Measurements from ENCODE around the gene NEMP2.

Gene NEMP2

DNA sequence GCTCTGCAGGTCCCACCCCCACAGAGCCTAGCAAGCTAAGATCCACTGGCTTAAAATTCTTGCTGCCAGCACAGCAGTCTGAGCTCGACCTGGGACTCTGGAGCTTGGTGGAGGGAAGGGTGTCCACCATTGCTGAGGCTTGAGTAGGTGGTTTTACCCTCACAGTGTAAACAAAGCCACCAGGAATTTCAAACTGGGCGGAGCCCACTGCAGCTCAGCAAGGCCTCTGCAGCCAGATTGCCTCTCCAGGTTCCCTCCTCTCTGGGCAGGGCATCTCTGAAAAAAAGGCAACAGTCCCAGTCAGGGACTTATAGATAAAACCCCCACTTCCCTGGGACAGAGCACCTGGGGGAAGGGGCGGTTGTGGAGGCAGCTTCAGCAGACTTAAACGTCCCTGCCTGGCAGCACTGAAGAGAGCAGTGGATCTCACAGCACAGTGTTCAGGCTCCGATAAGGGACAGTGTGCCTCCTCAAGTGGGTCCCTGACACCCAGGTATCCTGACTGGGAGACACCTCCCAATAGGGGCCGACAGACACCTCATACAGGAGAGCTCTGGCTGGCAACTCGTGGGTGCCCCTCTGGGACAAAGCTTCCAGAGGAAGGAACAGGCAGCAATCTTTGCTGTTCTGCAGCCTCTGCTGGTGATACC is 20.0 kb upstream of the NEMP2 start:
- no peak for DNase-seq (ENCODE audit: low spot score)

DNA sequence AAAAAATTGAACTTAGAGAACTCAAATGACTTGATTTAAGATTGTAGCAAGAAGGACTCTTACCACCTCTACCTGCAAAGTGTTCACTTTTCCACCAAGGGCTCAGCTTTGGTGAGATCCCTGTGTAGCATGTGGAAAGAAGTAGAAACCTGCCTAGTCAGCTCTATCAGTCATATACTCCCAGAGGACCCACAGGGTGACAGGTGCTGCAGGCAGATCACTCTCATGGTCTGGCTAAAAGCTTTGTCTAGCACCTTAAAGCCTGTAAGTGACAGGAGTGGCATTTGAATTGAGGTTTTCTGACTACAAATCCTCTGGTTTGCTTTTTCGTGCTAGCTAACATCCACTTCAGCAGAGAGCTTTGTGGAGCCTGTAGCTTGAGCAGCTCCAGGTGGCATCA is 18.7 kb upstream of the NEMP2 start:
- DNase-seq (ENCODE audit: low spot score), result no peak

DNA sequence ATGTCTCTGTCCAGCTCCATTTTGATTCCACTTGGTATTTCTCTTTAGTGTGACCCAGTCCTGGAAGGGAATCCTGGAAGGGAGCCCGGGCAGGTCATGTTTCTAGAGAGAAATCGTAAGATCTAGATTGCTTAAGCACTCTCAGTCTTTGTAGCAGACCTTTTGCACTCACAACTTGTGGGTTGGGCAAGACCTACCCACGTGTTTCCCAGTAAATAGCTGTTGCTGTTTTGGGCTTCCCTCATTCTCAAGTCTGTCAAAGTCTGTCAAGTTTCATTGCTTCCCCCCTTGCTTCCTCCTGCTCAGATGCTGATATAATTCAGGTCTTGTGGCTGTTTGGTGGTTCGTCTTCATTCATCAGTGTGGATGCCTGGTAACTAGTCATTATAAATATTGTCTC is 17.4 kb upstream of the NEMP2 start:
- DNase-seq (ENCODE audit: low spot score), result no peak

DNA sequence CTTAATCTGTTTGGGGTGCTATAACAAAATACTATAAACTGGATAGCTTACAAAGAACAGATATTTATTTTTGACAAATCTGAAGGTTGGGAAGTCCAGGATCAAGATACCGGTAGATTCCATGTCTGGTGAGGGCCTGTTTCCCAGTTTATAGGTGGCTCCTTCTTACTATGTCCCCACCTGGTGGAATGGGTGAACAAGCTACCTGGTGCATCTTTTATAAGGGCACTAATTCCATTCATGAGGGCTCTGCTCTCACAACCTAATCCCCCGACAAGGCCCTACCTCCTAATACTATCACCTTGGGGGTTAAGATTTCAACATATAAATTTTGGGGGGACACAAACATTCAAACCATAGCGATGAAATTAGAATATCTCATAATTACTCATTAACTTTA is 15.6 kb upstream of the NEMP2 start:
- DNase-seq (ENCODE audit: low spot score), result no peak

DNA sequence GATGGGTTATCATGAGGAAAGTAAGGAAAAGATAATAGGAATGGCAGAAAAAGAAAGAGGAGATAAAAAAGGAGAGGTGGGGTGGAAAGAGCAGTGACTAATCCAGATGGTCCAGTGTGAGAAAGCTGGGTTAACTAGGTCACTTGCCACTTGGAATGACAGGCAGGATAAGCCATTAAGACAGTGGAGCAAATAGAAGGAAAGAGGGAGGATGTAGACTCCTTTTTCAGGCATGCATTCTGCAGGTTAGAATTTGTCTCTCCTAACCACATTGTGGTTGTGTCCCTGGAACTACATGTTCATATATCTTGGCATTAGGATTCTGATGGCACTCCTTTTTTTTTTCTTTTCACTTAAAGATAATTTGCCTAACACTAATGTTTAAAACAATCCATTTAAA is 13.4 kb upstream of the NEMP2 start:
- DNase-seq (ENCODE audit: low spot score), result no peak

DNA sequence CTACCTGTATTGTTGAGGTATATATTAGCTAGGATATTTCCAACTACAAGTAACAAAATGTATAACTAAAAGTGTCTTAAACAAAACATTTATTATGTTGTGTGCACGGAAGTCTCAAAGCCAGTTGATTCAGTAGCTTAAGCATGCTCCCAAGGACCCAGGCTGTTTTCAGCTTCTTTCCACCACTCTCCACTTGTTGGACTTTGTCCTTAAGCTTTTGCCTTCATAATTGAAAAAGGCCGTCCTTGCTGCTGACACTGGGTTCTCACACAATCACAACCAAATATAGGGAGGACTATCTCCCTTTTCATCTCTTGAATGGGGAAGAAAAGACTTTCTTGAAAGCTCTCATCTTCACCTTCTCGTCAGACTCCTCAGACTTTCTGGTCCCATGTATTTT is 12.2 kb upstream of the NEMP2 start:
- DNase-seq (ENCODE audit: low spot score), result no peak

DNA sequence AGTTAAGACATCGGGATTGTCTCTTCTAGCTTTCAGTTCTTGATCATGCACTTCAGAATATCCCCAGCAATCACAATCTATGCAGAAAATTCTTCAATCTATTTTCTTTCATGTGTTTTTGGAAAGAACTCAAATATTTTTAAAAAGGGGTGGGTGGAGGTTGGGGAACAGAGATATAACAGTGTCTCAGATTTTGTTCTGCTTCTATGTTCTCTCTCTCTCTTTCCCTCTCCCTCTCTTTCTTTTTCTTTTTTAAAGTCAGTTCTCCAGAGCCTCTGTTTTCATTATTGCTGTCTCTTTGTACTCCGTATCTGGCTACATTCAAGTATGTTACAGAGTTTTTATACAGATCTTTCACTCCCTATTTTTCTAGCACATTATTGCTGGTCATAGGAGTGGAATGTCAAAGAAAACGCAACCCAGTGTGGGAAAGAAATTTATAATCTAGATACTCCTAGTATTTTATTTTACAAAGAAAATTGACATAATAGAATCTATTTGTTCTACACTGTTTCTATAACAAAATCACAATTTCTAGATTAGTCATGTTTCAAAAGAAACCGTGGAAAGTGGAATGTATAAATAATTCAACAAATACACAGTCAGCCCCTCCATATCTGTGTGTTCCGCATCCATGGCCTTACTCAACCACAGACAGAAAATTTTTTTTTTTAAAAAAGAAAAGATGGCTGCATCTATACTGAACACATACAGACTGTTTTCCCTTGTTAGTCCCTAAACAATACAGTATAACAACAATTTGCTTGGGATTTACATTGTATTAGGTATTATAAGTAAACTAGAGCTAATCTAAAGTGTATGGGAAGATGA is 11.2 kb upstream of the NEMP2 start:
- DNase-seq (ENCODE audit: low spot score), result no peak

DNA sequence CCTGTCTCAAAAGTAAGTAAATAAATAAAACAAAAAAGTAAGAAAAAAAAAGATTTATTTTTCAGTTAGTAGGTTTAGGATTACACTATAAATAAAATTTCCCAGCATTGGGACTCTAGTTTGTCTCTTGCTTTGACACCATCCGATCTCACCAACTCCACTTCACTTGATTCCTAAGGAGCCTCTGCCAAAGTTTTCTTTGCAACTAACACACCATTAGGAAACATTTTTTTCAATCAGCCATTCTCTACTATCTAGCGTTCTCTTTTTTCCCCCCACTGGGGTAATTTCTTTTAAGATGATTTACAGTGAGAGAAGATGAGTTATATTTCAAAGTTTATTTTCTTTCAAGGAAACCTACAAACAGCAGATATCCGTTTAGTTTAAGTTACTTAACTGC is 10.6 kb upstream of the NEMP2 start:
- DNase-seq (ENCODE audit: low spot score), result no peak

DNA sequence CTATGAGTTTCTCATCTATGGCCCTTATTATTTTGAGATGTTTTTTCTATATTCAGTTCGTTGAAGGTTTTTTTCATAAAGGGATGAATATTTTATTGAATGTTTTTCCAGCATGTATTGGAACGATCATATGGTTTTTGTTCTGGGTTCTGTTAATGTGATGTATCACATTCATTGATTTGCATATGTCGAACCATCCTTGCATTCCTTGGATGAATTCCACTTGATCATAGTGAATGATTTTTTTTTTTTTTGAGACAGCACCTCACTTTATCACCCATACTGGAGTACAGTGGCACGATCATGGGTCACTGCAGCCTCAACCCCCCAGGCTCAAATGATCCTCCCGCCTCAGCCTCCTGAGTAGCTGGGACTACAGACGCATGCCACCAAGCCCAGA is 5.5 kb upstream of the NEMP2 start:
- DNase-seq (ENCODE audit: low spot score), result no peak

DNA sequence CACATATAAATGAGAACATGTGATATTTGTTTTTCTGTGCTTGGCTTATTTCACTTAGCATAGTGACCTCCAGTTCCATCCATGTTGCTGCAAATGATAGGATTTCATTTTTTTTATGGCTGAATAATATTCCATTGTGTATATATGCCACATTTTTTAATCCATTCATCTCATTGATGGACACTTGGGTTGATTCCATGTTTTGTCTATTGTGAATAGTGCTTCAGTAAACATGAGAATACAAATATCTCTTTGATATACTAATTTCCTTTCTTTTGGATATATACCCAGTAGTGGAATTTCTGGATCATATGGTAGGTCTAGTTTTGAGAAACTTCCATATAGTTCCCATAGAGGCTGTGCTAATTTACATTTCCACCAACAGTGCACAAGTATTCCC is 3.7 kb upstream of the NEMP2 start:
- no peak for DNase-seq (ENCODE audit: low spot score)

DNA sequence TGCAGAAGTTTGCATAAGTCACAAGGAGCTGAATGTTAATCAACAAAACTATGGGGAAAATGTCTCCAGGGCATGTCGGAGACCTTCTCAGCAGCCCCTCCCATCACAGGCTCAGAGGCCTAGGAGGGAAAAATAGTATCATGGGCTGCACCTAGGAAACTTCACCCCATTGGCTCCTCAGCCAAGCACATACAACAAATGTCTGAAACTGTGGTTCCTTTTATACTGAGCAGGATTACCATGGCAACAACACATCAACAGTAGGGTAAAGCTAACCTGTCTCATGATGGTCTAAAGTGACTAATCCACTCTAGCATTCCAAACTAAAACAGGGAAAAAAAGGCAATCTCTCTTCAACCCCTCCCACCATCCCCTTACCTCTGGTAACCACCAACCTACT is 3.2 kb upstream of the NEMP2 start:
- no peak for DNase-seq (ENCODE audit: low spot score)

DNA sequence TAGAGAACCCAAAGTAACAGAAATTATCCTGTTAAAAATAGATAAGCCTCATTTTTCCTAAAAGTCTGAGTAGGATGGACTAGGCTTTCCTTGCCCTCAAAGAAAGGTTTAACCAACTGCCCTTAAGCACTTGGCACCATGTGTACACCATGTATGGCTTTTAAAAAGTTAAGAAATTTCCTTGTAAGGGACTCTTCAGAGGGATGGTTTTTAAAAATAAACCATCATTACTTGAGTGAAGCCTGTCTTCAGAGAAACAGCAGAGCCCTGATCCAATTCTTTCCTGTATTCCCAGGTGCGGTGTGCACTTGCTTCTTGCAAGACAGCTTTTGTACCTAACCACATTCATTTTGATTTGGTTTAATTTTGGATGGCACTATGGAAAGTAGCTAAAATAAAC is 1.1 kb upstream of the NEMP2 start:
- DNase-seq (ENCODE audit: low spot score), result no peak

DNA sequence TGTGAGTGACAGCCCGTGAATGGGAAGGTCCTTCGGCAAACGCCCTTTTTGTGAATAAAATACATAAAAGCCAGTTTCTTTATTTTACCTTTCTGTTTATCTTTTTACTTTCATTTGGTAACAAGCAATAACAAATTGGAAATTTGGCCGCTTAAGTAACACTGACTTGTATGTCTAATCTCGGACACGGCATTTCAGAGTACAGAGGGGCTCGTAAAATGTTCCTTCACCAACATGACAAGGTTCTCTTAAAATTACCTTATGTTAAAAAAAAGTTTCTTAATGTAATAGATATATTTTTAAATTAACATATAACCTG is 558 bp upstream of the NEMP2 start:
- no peak for DNase-seq (ENCODE audit: low spot score)

DNA sequence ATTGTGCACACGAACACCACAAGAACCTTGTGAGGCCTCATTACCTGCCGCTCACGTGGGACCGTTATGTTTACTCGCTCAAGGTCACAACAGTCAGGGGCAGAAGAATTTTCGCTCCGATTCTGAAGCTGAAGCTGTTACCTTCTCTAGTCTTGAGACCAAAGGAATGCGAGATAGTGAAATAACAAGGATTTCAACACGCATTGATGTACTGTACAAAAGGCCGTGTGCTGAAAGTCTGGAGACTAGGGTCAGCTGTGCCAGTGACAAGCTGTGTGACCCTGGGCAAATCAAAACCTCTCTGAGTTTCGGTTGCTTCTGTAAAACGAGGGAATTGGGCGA is 583 bp downstream of the NEMP2 start:
- DNase-seq (ENCODE audit: low spot score), result no peak

DNA sequence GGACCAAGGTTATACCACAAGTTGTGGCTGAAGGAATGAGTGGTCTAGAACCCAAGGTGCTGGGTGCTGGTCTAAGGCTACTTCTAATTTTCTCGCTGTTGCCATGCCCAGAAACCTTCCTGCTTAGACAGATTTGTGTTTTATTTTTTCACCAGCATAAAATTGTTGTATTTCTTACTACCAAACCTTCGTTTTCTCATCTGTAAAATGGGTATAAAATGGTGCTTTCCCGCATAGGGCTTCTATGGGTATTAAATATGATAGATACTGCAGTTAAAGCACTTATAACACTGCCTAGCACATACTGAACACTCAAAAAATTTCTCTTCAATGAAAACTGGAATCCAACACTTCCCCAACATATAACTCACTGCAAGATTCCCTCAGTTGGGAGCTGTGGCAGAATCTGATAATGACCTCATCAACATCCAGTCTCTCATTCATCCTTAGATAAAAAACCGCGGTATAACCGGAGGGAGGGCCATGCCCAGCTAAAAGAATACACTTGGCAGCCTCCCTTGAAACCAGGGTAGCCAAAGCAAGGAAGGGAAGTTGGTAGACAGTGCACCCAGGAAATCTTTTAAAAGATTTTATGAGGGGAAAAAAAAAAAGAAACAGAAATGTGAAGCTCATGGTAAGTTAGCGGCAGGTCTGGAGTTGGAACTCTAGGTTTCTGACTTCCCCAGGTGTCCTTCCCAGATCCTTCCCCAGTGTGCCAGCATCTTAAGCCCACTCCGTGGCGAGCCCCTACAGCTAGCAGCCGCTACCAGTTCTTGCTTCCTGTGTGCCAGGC is 1.2 kb downstream of the NEMP2 start:
- no peak for DNase-seq (ENCODE audit: low spot score)

DNA sequence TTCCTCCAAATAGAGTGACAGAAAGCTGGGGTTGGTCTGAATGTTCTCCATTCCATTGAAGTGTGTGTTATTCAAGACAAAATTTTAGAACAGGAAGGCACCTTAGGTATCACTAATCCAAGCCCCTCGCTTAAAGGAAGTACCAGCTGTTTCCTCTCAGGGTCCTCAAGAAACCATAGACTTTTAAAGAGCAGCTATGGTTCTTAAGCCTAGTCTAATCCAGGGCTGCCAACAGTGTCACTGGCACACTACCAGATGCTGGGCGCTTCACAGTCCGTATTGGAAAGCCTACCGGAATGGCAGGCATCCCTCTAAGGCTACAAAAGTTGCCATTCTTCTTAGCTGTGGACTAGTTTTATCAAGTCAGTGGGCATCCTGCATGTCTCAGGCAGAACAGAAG is 1.9 kb downstream of the NEMP2 start:
- DNase-seq (ENCODE audit: low spot score), result no peak

DNA sequence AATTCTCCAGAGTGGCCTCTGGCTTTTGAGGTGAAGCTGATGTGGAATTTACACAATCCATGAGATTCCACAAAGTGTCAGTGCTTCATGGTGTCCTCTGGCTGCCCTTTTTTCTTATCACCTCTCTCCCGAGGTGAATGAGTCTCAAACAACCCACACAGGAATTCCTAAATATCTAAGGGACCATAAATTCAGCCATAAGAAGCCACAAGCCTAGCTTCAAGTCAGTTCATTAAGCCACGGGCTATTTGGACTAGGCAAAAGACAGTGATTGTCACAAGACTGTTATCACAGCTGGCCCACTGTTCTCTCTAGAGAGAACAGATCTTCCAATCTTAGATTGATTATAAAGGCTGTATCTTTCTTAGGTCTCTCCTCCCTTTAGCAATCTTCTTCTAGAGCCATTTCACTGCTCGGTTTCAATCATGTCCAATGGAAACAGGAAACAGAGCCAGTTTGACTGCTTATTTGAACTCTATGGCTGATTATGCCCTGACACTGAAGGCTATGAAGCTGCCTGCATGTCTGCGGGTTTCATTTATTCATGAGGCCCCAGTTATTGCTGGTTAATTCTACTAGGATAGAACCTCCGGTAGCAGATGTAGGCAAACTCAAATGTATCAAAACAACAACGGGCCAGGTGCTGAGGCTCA is 4.1 kb downstream of the NEMP2 start:
- no peak for DNase-seq (ENCODE audit: low spot score)

DNA sequence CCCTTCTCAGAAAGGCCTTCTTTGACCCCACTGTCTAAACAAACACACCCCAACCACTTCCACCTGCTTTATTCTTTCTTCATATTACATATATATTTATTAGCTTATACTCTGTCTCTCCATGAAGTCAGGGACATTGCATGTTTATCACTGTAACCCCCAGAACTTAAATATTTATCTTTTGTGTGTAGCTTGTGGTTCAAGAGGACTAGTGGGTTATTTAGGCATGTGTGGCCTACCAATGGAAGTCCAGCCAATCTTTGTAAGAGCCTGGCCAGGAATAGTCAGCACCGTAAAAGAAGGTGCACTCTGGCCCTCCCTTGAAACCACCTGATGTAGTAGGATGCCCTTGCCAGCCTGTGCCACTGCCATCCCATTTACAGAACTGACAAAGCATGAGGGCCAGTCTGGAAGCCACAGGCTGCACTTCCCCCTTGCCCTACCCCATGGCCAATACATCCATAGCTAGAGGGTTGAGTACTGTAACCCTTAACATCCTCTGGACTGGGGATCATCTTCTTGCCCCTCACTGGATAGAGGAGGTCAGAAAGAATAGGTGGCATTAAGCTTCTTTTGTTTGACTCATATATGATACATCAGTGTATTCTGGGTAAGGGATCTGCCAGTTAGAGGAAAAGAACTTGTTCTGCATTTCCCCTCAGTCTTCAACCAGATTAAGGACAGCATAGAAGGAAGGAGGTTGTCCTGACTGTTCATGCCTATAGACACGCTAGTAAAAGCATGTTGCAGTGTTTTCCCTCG is 4.9 kb downstream of the NEMP2 start:
- no peak for DNase-seq (ENCODE audit: low spot score)

DNA sequence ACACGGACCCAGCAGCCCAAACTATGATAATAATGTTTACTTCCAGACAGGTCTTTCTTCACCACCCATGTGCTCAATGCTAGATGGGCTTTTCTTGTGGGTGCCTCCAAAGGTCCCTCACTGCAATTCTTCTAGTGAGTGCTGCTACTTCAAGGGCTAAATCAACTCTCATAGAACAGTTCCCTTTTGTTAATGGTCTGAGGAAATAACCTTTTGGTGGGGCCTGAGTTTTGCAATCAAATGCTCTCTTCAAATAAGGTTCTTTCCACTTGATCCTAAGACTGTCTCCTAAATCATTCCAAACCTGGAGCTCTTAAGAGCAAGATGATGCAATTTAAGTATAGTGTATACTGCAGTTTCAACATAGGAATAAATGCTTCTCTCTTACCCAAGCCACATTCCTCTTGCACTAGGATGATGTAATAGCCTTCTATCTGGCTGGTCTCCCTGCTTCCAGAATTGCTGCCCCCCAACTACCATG is 6.0 kb downstream of the NEMP2 start:
- peak; percentile 45 for DNase-seq (ENCODE audit: low spot score)

DNA sequence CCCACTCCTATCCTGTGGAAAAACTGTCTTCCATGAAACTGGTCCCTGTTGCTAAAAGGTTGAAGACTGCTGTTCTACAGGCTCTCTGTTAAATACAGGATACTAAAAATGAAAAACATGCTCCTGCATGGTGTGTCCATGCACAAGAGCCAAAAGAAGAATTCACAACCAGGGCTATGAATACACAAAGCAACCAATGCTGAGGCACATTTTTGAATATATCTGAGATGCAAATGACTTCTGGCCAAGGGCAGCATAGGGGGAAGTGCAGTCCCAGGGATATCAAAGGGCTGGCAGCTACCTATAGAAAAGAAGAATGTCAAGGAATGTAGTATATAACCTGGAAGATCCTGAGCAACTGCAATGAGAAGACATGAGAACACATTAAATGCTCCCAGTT is 6.6 kb downstream of the NEMP2 start:
- no peak for DNase-seq (ENCODE audit: low spot score)

DNA sequence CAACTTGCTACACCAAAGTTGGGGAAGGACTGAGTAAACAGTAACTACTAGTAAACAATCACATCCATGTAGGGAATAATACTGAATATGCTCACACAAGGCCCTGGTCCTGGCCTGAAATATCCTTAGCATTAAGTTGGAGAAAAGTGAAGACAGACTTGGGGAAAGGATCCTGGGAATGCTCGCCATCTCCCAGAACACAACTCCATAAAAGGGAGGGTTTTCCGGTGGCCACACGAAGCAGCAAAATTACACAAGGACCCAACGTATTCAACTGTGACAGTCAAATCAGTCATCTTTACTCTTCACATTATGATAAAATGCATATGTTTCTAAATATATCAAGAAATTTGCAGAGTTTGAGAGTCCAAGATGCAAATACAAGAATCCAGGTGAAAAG is 7.3 kb downstream of the NEMP2 start:
- DNase-seq (ENCODE audit: low spot score), result no peak

Data from HuH-7 (cell line).